ENCODE data around the gene SLC19A2. TPM values are rescaled to one million over a fixed set of nuclear protein-coding genes. Genes with fewer than 3 reads are reported as not detected.

Gene SLC19A2
- total RNA-seq, 2 experiments from 2014 or later: 5.7 to 6.4 TPM

GRCh38 chr1:169426174-169426705, 59.5 kb downstream of the SLC19A2 start:
- H3K9me3 Mint-ChIP-seq: no peaks in the 10 kb centered on the region
- POLR2A ChIA-PET: no interaction called here
- DNase-seq (no peak), ATAC-seq (no peak)
- peaks cover 62% of the 10 kb centered on the region for H3K27me3 Mint-ChIP-seq
- CTCF ChIA-PET: no interaction called here
- H3K4me3 Mint-ChIP-seq: no peak overlapping the region
- H3K4me1 Mint-ChIP-seq (ENCODE audit: low read depth): peaks cover 4% of the 10 kb centered on the region
- TF ChIP-seq, protein P1, sequence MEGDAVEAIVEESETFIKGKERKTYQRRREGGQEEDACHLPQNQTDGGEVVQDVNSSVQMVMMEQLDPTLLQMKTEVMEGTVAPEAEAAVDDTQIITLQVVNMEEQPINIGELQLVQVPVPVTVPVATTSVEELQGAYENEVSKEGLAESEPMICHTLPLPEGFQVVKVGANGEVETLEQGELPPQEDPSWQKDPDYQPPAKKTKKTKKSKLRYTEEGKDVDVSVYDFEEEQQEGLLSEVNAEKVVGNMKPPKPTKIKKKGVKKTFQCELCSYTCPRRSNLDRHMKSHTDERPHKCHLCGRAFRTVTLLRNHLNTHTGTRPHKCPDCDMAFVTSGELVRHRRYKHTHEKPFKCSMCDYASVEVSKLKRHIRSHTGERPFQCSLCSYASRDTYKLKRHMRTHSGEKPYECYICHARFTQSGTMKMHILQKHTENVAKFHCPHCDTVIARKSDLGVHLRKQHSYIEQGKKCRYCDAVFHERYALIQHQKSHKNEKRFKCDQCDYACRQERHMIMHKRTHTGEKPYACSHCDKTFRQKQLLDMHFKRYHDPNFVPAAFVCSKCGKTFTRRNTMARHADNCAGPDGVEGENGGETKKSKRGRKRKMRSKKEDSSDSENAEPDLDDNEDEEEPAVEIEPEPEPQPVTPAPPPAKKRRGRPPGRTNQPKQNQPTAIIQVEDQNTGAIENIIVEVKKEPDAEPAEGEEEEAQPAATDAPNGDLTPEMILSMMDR (IDR thresholded peaks at IDR 0.05): no peak
- intact Hi-C loops (cut with micrococcal nuclease): no loop called here
- no peak overlapping the region for H3K27ac Mint-ChIP-seq
- H3K36me3 Mint-ChIP-seq (ENCODE audit: low read depth): no peaks in the 10 kb centered on the region

DNA sequence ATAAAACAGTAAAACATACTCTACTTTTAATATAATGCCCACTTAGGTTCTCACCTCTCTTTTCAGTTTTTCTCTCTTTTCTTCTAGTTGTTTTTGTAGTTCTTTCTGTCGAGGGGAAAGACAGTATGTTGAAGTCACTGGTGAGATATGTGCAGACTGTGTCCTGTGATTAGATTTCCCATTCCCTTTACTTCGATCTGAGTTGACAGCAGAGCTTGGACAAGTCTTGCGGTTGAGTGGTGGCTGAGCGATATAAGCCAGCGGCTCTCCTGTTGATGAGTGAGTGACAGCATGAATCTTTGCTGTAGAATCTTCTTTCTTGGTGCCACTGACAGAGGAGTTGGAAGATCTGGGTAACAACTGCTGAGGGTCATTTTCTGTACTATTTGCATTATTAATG, 64.4 kb downstream of the SLC19A2 start:
- H3K4me1 Mint-ChIP-seq (ENCODE audit: low read depth): no peaks in the 10 kb centered on the region
- ChIA-PET CTCF (no interaction called here), POLR2A (no interaction called here)
- no peaks in the 10 kb centered on the region for H3K36me3 Mint-ChIP-seq (ENCODE audit: low read depth)
- H3K9me3 Mint-ChIP-seq: no peaks in the 10 kb centered on the region
- TF ChIP-seq, protein P1 (IDR thresholded peaks at IDR 0.05): no peak
- H3K27ac Mint-ChIP-seq: no peak overlapping the region
- peaks cover 39% of the 10 kb centered on the region for H3K27me3 Mint-ChIP-seq
- no peak overlapping the region for H3K4me3 Mint-ChIP-seq
- intact Hi-C loops (cut with micrococcal nuclease): no loop called here
- ATAC-seq: no peak
- DNase-seq: no peak

DNA sequence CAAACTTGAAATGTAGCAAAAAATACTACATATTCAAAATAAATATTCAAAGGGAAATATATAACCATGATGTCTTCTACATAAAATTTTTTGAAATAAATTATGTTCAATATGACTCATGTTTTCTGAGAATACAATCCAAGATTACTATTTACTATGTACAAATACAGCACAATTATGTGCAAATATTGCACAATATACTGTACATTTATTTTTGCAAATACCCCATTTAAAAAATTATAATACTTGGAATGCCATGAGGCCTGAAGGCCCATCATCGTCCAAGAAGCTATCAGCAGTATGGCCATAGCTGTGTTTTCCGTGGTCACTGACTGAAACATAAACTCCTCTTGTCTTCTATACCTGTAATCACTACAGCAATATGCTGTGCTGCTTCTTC, 70.8 kb downstream of the SLC19A2 start:
- intact Hi-C loops (cut with micrococcal nuclease): no loop called here
- Mint-ChIP-seq H3K27ac (no peak overlapping the region), H3K27me3 (peaks cover 2% of the 10 kb centered on the region), H3K4me1 (ENCODE audit: low read depth) (no peaks in the 10 kb centered on the region), H3K36me3 (ENCODE audit: low read depth) (no peaks in the 10 kb centered on the region), H3K4me3 (no peak overlapping the region), H3K9me3 (peaks cover 16% of the 10 kb centered on the region)
- no peak for DNase-seq
- no peak for ATAC-seq
- CTCF ChIA-PET: no interaction called here
- TF ChIP-seq, protein P1 (IDR thresholded peaks at IDR 0.05): no peak
- POLR2A ChIA-PET: interaction anchor here (0.6 to 1.0 kb wide), 2 partner anchors 13 to 473 kb away, joined by 3 read pairs; no protein-coding TSS in a partner anchor

Other genes starting within 250 kb of the SLC19A2 start
- gene NME7, start 118.1 kb downstream of the SLC19A2 start, total RNA-seq: 10 to 100 TPM; 15.3 to 17.4 TPM
- gene BLZF1, start 117.7 kb downstream of the SLC19A2 start, total RNA-seq: 10 to 100 TPM in 1 of 2 experiments, 1 to 10 TPM in 1; 9.8 to 10.1 TPM
- gene CCDC181, start 58.5 kb downstream of the SLC19A2 start, total RNA-seq: not detected
- 10 to 100 TPM; 20.7 to 23.3 TPM for gene F5, start 100.5 kb upstream of the SLC19A2 start, total RNA-seq
- under 1 TPM; 0.50 to 0.81 TPM for gene SELP, start 144.2 kb upstream of the SLC19A2 start, total RNA-seq
- 100 to 1,000 TPM; 105 to 110 TPM for gene SELL, start 225.7 kb upstream of the SLC19A2 start, total RNA-seq
- gene SELE, start 248.1 kb upstream of the SLC19A2 start, total RNA-seq: not detected